CD4-positive, alpha-beta T cell treated with Interleukin-4 for 1 hour (primary cell): Measurements from ENCODE around the gene AGL.
"Not testable (repeated sequence)": the region's sequence is repeated elsewhere in the genome, so short reads cannot be mapped to it uniquely, and the experiment has no call there.

ENCODE experiments used
- DNase-seq, 2 donors: peaks; one replicate each; pipeline ENCODE4 v3.0.0-alpha.2; 2020 to 2022

AGL gene

DNA sequence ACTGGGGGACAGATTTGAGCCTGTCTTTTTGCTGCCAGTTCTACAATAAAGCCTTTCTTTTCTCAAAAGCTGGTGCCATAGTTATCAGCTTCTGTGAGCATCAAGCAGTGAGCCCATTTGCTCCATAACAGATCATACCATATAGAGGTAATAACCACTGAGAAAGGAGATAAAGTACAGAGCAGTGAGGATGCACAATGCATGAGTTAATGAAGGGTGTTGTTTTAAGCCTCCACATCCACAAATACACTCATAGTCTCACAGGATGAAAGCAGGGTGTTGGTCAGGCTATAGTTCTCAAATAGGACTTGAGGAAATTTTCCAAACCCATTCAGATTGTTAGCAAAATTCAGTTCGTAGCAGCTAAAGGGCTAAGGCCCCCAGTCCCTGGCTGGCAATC lies 94.0 kb downstream of the AGL start:
- DNase-seq, result no peak

- DNase-seq, result no peak
Observed at GRCh38 chr1:99945174-99945573, 95.0 kb downstream of the AGL start.

- DNase-seq, result no peak
Observed at GRCh38 chr1:99950486-99950885, 100.3 kb downstream of the AGL start.

DNA sequence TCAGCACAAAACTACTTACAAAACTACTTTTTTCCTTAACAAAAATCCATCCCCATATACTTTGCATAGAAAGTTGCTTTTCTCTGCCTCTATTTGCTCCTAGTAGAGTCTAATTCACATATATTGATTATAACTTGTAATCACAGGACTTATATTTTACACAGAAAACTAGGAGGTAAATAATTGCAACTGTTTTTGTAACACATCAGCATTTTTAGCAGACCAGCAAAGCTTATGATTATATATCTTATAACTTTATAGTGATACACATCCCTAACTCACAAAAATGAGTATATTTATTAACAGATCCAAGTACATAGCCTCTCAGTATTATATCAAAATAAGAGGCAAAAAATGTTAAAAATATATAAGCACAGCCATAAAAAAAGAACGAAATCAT lies 102.4 kb downstream of the AGL start:
- no peak for DNase-seq

GRCh38 chr1:99955375-99955774 lies 105.2 kb downstream of the AGL start:
- no peak for DNase-seq

DNA sequence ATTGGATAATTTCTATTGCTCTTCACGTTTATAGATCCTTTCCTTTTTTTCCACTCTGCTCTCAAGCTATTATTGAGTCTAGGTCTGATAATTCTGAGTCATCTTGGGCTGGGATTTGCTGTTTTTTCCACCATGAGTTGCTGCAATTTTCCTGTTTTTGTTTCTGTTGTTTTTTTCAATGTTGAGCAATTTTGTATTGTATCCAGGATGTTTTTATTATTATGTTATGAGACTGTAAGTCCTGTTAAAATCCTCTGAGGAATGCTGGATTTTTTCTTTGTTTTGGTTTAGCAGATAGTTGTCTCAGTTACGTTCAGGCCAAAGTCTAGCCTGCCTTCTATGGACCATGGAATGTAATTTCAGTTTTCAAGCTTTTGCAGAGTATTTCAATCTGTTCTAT lies 106.6 kb downstream of the AGL start:
- DNase-seq, result no peak

DNA sequence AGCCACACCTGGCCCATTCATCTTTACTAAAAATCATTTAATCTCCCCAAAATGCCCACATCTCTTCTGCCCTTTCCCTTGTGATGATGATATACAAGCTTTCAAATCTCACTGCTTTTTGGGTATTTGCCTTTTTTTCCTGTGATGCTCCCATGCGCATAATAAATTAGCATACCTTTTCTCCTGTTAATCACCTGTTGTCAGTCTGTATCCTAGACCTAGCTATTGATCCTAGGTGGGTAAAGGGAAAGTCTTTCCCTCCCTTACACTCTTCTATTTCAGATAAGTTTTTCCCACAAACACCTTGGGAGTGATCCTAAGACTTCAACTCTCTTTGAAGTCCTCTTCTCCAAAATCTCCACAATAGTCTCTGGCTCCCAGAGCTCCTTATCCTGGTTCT lies 107.7 kb downstream of the AGL start:
- no peak for DNase-seq

GRCh38 chr1:99959189-99959705 lies 109.1 kb downstream of the AGL start:
- DNase-seq, result not testable (repeated sequence)

DNA sequence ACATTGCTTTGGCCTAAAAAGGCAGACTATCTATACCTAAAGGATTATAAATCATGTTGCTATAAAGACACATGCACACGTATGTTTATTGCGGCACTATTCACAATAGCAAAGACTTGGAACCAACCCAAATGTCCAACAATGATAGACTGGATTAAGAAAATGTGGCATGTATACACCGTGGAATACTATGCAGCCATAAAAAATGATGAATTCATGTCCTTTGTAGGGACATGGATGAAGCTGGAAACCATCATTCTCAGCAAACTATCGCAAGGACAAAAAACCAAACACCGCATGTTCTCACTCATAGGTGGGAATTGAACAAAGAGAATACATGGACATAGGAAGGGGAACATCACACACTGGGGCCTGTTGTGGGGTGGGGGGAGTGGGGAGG lies 110.1 kb downstream of the AGL start:
- not testable (repeated sequence) for DNase-seq

DNA sequence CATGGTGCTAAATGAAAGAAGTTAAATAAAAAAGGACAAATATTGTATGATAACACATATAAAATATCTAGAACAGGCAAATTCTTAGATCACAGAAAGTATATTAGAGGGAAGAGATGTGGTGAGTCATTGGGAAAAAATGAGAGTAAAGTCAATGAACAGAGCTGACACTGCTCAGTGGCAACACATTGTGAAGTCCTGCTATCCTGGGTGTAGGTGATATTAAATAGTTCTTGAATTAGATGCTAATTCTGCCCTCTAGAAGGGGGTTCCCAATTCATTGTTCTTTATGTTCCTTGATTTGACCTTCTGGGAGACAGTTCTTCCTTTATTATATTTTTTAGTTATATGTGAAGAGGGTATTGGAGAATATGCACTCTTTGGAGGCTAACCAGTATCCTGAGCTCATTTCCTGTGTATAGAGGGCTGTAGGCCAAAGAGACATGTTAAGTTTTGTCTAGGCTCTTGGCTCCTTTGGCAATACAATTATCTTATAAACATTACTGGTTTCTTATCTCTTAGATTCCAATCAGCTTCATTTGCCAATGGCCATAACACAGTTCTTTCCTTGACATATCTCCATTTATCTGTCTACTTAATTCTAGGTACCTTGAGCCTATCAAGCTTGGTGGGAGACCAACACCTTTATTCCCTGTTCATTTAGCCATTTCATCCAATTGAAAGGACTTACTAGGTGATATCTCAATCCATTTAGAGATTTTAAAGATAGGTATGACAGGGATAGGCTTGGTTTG lies 113.1 kb downstream of the AGL start:
- DNase-seq, result no peak

GRCh38 chr1:99964806-99965205 lies 114.6 kb downstream of the AGL start:
- DNase-seq, result no peak

DNA sequence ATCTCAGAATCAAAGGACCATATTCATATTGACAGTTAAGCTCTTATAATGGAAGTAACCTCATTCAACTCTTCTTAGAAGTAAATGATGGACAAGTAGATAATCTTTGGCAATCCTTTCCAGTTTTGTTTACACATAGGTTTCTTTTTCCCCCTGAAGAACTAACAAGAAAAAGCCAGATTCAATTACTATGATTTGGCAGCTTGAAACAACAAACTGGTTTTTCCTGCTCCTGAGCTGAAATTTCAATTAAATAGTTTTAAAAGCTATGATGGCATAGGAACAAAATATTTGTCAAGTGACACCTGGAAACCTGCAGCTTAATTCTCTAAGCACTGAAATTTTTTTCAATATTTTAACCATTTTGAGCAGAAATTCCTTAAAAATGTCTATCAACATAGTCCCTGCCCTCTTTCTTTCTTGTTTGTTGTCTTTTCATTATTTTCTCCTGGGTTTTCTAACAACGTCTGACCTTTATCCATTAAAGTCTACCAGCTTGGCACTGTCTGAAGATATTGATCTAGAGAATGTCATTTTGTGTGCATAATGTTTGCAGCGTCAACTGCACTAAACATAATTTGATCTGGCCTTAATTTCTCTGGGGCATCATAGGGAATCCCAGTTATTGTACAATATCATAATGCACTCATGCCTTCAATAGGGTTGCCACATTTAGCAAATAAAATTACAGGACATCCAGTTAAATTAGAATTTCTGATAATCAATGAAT lies 115.7 kb downstream of the AGL start:
- no peak for DNase-seq

DNA sequence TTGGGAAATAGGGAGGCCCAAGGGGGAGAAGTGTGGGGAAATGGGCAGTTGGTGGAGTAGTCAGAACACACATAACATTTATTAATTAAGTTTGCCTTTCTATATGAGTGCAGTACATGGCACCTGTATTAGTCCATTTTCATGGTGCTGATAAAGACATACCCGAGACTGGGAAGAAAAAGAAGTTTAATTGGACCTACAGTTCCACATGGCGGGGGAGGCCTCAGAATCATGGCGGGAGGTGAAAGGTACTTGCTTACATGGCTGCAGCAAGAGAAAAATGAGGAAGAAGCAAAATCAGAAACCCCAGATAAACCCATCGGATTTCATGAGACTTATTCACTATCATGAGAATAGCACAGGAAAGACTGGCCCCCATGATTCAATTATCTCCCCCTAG lies 118.1 kb downstream of the AGL start:
- DNase-seq, result no peak

GRCh38 chr1:99969260-99969728 lies 119.1 kb downstream of the AGL start:
- DNase-seq, result no peak

- DNase-seq, result peak; percentile 71 to 80
Observed at GRCh38 chr1:99969729-99970621, 119.8 kb downstream of the AGL start, which contains the start of gene SLC35A3. Gene SLC35A3 (plus strand): TSS chr1:99969996. CDS start chr1:99993555, 23,559 bp downstream.

DNA sequence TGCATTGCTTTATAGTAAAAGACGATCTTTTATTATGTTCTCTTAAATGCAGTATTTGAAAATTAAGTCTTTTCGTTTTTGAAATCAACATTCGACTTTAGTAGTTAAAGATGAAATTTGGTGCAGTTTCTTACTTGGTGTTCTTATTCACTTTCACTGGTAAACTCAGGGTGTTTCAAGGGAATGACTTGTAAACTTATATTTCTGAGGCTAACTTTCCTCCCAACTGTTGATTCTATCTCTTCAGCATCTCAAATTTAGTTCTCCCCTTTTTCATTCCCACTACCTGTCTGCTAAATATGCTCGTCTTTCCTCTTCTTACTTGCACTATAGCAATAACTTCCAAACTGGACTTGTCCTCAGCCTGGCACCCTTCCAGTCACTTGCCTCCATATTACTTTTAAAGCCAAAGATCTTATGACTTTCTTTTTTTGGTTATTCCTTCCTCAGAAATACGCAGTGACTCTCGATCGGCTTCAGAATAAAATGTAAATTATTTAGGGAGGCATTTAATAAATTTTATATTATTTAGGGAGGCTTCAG lies 120.6 kb downstream of the AGL start:
- DNase-seq, result no peak

DNA sequence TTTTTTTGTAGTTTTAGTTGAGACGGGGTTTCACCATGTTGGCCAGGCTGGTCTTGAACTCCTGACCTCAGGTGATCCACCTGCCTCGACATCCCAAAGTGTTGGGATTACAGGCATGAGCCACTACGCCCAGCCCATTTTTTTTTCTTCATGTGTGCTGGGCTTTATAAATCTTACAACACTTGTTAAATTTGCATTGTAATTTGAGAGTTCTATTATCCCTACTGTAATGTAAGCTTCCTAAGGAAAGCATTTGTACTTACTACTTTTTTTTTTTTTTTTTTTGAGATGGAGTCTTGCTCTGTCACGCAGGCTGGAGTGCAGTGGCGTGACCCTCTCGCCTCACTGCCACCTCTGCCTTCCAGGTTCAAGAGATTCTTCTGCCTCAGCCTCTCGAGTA lies 121.9 kb downstream of the AGL start:
- not testable (repeated sequence) for DNase-seq
